K562 (cell line): ENCODE data around the gene RAB27B. TPM values are rescaled to one million over a fixed set of nuclear protein-coding genes. Genes with fewer than 3 reads are reported as not detected.

Experiments used
- ADNP ChIP-seq: fragments of 200-800 bp; sonication (Bioruptor generic); IDR thresholded peaks from 2 replicates; pipeline ENCODE4 v1.6.1; 2016; ENCODE audit warnings: missing genetic modification characterization, missing compliant biosample characterization
- CTBP1 ChIP-seq: fragments of 450-650 bp; IDR thresholded peaks from 2 replicates; pipeline ENCODE4 v1.6.1; 2016; ENCODE audit warnings: borderline replicate concordance
- GATAD2B ChIP-seq: fragments of 450-650 bp; IDR thresholded peaks from 2 replicates; pipeline ENCODE4 v1.6.1; 2017; ENCODE audit warnings: mild to moderate bottlenecking, borderline replicate concordance
- HNRNPL ChIP-seq: fragments of 200-400 bp; formaldehyde crosslinking; IDR thresholded peaks from 2 replicates; pipeline ENCODE4 v1.6.1; 2017; ENCODE audit warnings: low read depth, mild to moderate bottlenecking, low read length
- MAFF ChIP-seq: IDR thresholded peaks from 2 replicates; pipeline ENCODE4 v1.6.1; 2012; ENCODE audit warnings: low read length, improper control_type of control experiment
- polyA plus RNA-seq, 8 experiments: library from polyadenylated mRNA; depleted of rRNA in 4 of 8; stranded (reverse) in 5 of 8; unstranded in 3 of 8; fragments of >200 nt; fragmentation: Nextera tagmentation in 2 of 8; fragmentation: Illumina TruSeq in 1 of 8; extraction: Ambion mirVana in 2 of 8; extraction: Trizol in 1 of 8; gene quantifications; 2 replicates each; pipeline versions ENCODE4 v1.2.1 to v1.2.3, GENCODE V29; 2011 to 2014; ENCODE audit warnings: inconsistent platforms in 1 of 8, missing spikeins in 1 of 8
- total RNA-seq, 7 experiments: library from RNA; depleted of rRNA in 6 of 7; stranded (reverse); fragments of >200 nt in 6 of 7; fragmentation: Illumina TruSeq in 2 of 7; extraction: Trizol in 2 of 7; gene quantifications; 2 replicates each; pipeline versions ENCODE4 v1.2.1 to v1.2.3, GENCODE V29; 2011 to 2021; ENCODE audit warnings: low replicate concordance in 1 of 7
- TF ChIP-seq, protein P1 (sequence below): fragments of 450-650 bp; formaldehyde crosslinking; IDR thresholded peaks from 2 replicates; pipeline ENCODE4 v1.4.0; 2020; ENCODE audit warnings: mild to moderate bottlenecking, mixed read lengths
- TF ChIP-seq, protein P2 (sequence below): IDR thresholded peaks from 2 replicates; pipeline ENCODE4 v1.6.1; 2011; ENCODE audit warnings: borderline replicate concordance, low read depth, mild to moderate bottlenecking, moderate library complexity, low read length; ENCODE audit not compliant: insufficient read depth, poor library complexity, severe bottlenecking
- TF ChIP-seq, protein P3 (sequence below), 2 experiments: fragments of 450-650 bp in 1 of 2; sonication (generic) in 1 of 2; formaldehyde crosslinking in 1 of 2; IDR thresholded peaks in 1 of 2; conservative IDR thresholded peaks in 1 of 2; 2 replicates each; pipeline versions ENCODE4 v1.6.1 to v1.8.1; 2016 to 2023; ENCODE audit warnings: mild to moderate bottlenecking in 2 of 2, moderate library complexity in 2 of 2, inconsistent platforms in 1 of 2, missing genetic modification reagents in 1 of 2
- TF ChIP-seq, protein P4 (sequence below), 2 experiments: fragments of 200-800 bp in 1 of 2; sonication (Bioruptor generic) in 1 of 2; sonication (generic) in 1 of 2; formaldehyde crosslinking in 1 of 2; IDR thresholded peaks in 1 of 2; conservative IDR thresholded peaks in 1 of 2; 2 replicates each; pipeline versions ENCODE4 v1.5.0 to v1.6.1; 2016 to 2020; ENCODE audit warnings: missing compliant biosample characterization in 1 of 2, missing genetic modification characterization in 1 of 2, missing genetic modification reagents in 1 of 2
- TF ChIP-seq, protein P5 (sequence below): sonication (generic); formaldehyde crosslinking; IDR thresholded peaks from 2 replicates; pipeline ENCODE4 v1.8.0; 2022; ENCODE audit warnings: mild to moderate bottlenecking, missing genetic modification reagents

RAB27B gene
- total and polyA plus RNA-seq, 9 of the 15 experiments (the other 6 are each of a cell fraction or from before 2014, with no cell fraction given) = 0.44 to 5.7 (median 1.2) TPM

DNA sequence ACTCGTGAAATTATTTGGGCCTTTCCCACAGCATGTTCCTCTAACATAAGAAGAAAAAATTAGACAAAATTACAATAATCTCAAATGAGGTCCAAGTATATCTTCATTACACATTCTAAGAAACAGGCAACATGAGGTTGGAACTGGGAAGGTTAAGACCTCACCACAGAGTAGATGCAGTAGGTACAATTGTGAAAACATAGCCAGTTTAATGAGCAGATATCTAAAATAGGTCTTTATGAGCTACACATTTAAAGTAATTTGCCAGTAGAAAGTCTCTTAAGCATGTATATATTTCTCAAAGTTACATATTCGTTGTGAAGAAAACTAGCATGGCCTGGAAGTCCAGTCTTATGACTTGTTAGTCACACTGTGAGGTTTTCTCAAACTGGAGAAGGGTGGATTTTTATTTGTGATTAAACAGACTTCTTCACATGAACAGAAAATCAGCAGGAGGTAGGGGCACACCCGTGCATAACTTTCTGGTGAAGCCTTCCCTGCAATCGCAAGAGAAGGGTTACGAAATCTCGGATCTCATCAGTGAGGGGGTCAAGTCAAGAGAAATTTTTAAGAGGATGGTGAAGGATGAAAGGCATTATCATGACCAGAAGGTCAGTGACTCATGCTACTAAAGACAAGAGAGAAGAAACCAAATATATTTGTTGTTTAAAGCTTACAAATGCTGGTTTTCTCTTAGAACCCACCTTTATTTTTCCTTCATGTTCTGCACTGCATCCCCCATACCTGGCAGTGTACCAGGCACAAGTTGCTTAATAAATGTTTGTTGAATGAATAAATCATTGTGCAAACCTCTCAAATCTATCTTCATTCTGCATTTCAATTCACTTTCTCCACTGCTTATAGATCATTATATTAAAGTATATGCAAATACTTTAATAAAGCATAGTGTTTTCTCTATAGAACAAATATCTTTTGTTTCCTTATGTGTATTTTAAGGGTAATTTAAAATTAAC is 5.1 kb upstream of the RAB27B start (continued):
- TF ChIP-seq CTBP1 (0 out of 2 replicates have a peak, but pooled peaks have one; percentile 18), HNRNPL (no peak), GATAD2B (no peak), ADNP (tag) (no peak), MAFF (no peak)
- TF ChIP-seq, protein P1, sequence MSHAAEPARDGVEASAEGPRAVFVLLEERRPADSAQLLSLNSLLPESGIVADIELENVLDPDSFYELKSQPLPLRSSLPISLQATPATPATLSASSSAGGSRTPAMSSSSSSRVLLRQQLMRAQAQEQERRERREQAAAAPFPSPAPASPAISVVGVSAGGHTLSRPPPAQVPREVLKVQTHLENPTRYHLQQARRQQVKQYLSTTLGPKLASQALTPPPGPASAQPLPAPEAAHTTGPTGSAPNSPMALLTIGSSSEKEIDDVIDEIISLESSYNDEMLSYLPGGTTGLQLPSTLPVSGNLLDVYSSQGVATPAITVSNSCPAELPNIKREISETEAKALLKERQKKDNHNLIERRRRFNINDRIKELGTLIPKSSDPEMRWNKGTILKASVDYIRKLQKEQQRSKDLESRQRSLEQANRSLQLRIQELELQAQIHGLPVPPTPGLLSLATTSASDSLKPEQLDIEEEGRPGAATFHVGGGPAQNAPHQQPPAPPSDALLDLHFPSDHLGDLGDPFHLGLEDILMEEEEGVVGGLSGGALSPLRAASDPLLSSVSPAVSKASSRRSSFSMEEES (CRISPR knock-in tag) = no peak
- TF ChIP-seq, protein P2, sequence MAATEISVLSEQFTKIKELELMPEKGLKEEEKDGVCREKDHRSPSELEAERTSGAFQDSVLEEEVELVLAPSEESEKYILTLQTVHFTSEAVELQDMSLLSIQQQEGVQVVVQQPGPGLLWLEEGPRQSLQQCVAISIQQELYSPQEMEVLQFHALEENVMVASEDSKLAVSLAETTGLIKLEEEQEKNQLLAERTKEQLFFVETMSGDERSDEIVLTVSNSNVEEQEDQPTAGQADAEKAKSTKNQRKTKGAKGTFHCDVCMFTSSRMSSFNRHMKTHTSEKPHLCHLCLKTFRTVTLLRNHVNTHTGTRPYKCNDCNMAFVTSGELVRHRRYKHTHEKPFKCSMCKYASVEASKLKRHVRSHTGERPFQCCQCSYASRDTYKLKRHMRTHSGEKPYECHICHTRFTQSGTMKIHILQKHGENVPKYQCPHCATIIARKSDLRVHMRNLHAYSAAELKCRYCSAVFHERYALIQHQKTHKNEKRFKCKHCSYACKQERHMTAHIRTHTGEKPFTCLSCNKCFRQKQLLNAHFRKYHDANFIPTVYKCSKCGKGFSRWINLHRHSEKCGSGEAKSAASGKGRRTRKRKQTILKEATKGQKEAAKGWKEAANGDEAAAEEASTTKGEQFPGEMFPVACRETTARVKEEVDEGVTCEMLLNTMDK = no peak
- TF ChIP-seq, protein P3, sequence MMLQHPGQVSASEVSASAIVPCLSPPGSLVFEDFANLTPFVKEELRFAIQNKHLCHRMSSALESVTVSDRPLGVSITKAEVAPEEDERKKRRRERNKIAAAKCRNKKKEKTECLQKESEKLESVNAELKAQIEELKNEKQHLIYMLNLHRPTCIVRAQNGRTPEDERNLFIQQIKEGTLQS (IDR thresholded peaks at IDR 0.05) = peak; percentile 44
- TF ChIP-seq, protein P3 (CRISPR knock-in tag; conservative IDR thresholded peaks at IDR 0.05) = no peak
- TF ChIP-seq, protein P4, sequence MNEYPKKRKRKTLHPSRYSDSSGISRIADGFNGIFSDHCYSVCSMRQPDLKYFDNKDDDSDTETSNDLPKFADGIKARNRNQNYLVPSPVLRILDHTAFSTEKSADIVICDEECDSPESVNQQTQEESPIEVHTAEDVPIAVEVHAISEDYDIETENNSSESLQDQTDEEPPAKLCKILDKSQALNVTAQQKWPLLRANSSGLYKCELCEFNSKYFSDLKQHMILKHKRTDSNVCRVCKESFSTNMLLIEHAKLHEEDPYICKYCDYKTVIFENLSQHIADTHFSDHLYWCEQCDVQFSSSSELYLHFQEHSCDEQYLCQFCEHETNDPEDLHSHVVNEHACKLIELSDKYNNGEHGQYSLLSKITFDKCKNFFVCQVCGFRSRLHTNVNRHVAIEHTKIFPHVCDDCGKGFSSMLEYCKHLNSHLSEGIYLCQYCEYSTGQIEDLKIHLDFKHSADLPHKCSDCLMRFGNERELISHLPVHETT (CRISPR knock-in tag; conservative IDR thresholded peaks at IDR 0.05 in 1 of 2, IDR thresholded peaks at IDR 0.05 in 1 of 2) = peak in 1 of 2 experiments; percentile 44; a peak in 1 of 4 replicates
- TF ChIP-seq, protein P5, sequence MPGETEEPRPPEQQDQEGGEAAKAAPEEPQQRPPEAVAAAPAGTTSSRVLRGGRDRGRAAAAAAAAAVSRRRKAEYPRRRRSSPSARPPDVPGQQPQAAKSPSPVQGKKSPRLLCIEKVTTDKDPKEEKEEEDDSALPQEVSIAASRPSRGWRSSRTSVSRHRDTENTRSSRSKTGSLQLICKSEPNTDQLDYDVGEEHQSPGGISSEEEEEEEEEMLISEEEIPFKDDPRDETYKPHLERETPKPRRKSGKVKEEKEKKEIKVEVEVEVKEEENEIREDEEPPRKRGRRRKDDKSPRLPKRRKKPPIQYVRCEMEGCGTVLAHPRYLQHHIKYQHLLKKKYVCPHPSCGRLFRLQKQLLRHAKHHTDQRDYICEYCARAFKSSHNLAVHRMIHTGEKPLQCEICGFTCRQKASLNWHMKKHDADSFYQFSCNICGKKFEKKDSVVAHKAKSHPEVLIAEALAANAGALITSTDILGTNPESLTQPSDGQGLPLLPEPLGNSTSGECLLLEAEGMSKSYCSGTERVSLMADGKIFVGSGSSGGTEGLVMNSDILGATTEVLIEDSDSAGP (CRISPR knock-in tag) = no peak
- TF ChIP-seq, all 486 proteins: peak for 17
